Measurements from ENCODE around the gene ITSN2. TPM values are rescaled to one million over a fixed set of nuclear protein-coding genes. Genes with fewer than 3 reads are reported as not detected.

Gene ITSN2
- total and polyA plus RNA-seq, 2 of the 8 experiments (the other 6 are each of a cell fraction or from before 2014, with no cell fraction given) = 9.3 to 17.0 TPM

DNA sequence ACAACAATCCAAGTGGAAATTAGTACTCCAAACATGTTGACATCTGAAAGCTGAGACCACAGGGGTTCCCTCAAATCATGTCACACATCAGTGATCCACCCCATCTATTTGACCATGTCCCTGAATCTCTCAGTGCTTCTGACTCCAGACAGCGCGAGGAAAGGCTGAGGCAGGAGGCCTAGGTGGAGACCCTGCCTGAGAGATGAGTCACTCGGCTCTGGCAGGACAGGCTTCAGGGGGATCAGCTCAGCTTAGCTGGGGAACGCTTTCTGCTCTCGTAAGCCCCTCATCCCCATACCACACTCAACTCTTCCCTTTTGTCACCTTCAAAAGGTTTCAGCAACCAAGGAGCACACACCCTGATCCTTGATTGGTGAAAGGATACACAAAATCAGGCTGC lies 191.3 kb downstream of the ITSN2 start:
- DNase-seq (ENCODE audit: low read depth in 1 of 2, low spot score in 2 of 2) (no peak), FAIRE-seq (no peak)
- Histone ChIP-seq H3K23me2 (ENCODE audit: low read depth, low read length) (no peaks in the 10 kb centered on the region), H3K36me3 (ENCODE audit: control insufficient read depth in 2 of 4, insufficient read depth in 4 of 4, low read length in 3 of 4) (no peaks in the 10 kb centered on the region), H3K27ac (ENCODE audit: low read depth, low read length) (no peak overlapping the region), H3K18ac (ENCODE audit: extremely low read depth, low read length) (no peak overlapping the region), H2AFZ (ENCODE audit: low read length) (no peak overlapping the region), H4K91ac (replicated peaks; ENCODE audit: insufficient read length, low read length) (no peak overlapping the region), H3K27me3 (replicated peaks in 1 of 4; ENCODE audit: control insufficient read depth in 3 of 4, extremely low read depth in 1 of 4, insufficient read depth in 3 of 4, low read length in 3 of 4) (no peaks in the 10 kb centered on the region), H4K5ac (ENCODE audit: insufficient read length, low read depth, low read length) (no peak overlapping the region), H3K23ac (ENCODE audit: insufficient read length) (no peak overlapping the region), H3K4me2 (ENCODE audit: insufficient read depth in 1 of 2, low read depth in 2 of 2, low read length in 2 of 2) (no peak overlapping the region), H3K14ac (ENCODE audit: insufficient read length) (no peak overlapping the region), H2AK5ac (ENCODE audit: low read depth, low read length) (no peak overlapping the region), H3K79me1 (ENCODE audit: low read depth, low read length) (no peaks in the 10 kb centered on the region), H2BK5ac (ENCODE audit: low read depth, low read length) (no peak overlapping the region), H2BK15ac (ENCODE audit: low read length) (no peak overlapping the region), H3K4me1 (replicated peaks in 1 of 4; ENCODE audit: control insufficient read depth in 3 of 4, insufficient read depth in 4 of 4, low read length in 3 of 4) (no peaks in the 10 kb centered on the region; a peak in 1 of 7 replicates), H3K9ac (replicated peaks in 1 of 4; ENCODE audit: extremely low read depth in 1 of 4, low read depth in 3 of 4, low read length in 3 of 4) (no peak overlapping the region), H3K79me2 (ENCODE audit: control insufficient read depth in 1 of 2, insufficient read depth in 2 of 2, low read length in 2 of 2) (no peaks in the 10 kb centered on the region), H4K20me1 (replicated peaks in 1 of 2; ENCODE audit: control insufficient read depth in 1 of 2, insufficient read depth in 2 of 2, low read length in 2 of 2) (no peaks in the 10 kb centered on the region), H2BK12ac (ENCODE audit: low read depth, low read length) (no peak overlapping the region), H2BK120ac (replicated peaks; ENCODE audit: low read depth, low read length) (no peak overlapping the region), H4K8ac (ENCODE audit: extremely low read depth, insufficient read depth, low read length) (no peak overlapping the region), H3K4me3 (ENCODE audit: extremely low read depth in 1 of 4, insufficient read depth in 2 of 4, low read depth in 3 of 4, low read length in 4 of 4) (no peak overlapping the region), H3K4ac (replicated peaks; ENCODE audit: insufficient read length, low read depth, low read length) (no peak overlapping the region), H2BK20ac (ENCODE audit: low read length) (no peak overlapping the region), H3K9me3 (ENCODE audit: insufficient read depth in 2 of 2, low read depth in 1 of 2, low read length in 1 of 2) (no peaks in the 10 kb centered on the region), H3K56ac (replicated peaks; ENCODE audit: insufficient read length, low read depth, low read length) (no peak overlapping the region)
- POLR2A ChIA-PET (ENCODE audit: partially characterized antibody) = no interaction called here
- WGBS, 2 experiments (ENCODE audit: extremely low coverage in 1 of 2, insufficient coverage in 1 of 2, insufficient read length in 1 of 2, insufficient replicate concordance in 2 of 2, low coverage in 1 of 2, low lambda C conversion rate in 2 of 2, missing lambda C conversion rate in 1 of 2) = 89% methylated on average over 5 of the region's 5 CpGs; no CpG with 5 or more reads in 1 of the 2 experiments
- TF ChIP-seq NRF1 (IDR thresholded peaks at IDR 0.05; ENCODE audit: low read depth, low read length) = no peak
- no peak for TF ChIP-seq JUND (IDR thresholded peaks at IDR 0.05; ENCODE audit: low read length)
- no peak for TF ChIP-seq TAF1 (IDR thresholded peaks at IDR 0.05; ENCODE audit: low read depth, low read length)
- no peak for TF ChIP-seq CREB1 (IDR thresholded peaks at IDR 0.05)
- no peak for TF ChIP-seq CEBPB (IDR thresholded peaks at IDR 0.05; ENCODE audit: low read depth, low read length)
- no peak for TF ChIP-seq EZH2 (IDR thresholded peaks at IDR 0.05; ENCODE audit: low read depth, low read length, severe bottlenecking)
- TF ChIP-seq SP2 (IDR thresholded peaks at IDR 0.05; ENCODE audit: low read length) = no peak
- TF ChIP-seq CHD2 (IDR thresholded peaks at IDR 0.05; ENCODE audit: low read length) = no peak
- TF ChIP-seq POU5F1 (IDR thresholded peaks at IDR 0.05; ENCODE audit: low read depth, low read length) = no peak
- TF ChIP-seq BACH1 (IDR thresholded peaks at IDR 0.05; ENCODE audit: low read length) = no peak
- TF ChIP-seq SP1 (IDR thresholded peaks at IDR 0.05; ENCODE audit: low read depth, low read length) = no peak
- TF ChIP-seq HDAC6 (IDR thresholded peaks at IDR 0.05; ENCODE audit: low read depth, low read length) = no peak
- TF ChIP-seq CHD1 (IDR thresholded peaks at IDR 0.05; ENCODE audit: low read depth, low read length) = no peak
- CTCF ChIA-PET (ENCODE audit: partially characterized antibody) = interaction anchor here (2.2 kb wide), 1 partner anchor 85 kb away, joined by 12 read pairs; the partner anchor contains the start of gene TP53I3

Measured in H1 (cell line).